Measurements from ENCODE around the gene ATP6V1C2.

The ATP6V1C2 gene

DNA sequence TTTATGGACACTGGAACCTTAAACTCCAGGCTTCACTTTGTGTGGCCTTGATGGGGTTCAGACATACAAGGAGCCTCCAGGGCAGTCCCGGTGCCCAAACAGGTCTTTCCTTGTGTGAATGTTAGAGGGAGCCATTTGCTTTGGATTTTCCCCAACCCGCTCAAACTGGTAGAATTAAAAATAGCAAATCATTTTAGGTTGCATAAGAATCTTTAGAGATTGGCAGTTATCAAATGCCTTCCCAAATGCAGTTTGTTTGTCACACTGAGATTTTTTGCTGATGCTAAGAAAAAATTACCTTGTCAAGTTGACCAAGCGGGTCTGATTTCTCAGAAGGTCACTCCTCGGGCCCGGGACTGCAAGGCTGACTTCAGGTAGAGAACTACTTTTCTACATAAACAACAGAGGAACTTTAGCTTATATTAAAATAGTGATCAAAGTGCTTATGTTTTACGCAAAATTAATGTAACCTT lies 36.4 kb downstream of the ATP6V1C2 start:
- TF ChIP-seq, protein P1, sequence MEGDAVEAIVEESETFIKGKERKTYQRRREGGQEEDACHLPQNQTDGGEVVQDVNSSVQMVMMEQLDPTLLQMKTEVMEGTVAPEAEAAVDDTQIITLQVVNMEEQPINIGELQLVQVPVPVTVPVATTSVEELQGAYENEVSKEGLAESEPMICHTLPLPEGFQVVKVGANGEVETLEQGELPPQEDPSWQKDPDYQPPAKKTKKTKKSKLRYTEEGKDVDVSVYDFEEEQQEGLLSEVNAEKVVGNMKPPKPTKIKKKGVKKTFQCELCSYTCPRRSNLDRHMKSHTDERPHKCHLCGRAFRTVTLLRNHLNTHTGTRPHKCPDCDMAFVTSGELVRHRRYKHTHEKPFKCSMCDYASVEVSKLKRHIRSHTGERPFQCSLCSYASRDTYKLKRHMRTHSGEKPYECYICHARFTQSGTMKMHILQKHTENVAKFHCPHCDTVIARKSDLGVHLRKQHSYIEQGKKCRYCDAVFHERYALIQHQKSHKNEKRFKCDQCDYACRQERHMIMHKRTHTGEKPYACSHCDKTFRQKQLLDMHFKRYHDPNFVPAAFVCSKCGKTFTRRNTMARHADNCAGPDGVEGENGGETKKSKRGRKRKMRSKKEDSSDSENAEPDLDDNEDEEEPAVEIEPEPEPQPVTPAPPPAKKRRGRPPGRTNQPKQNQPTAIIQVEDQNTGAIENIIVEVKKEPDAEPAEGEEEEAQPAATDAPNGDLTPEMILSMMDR (IDR thresholded peaks at IDR 0.05; ENCODE audit: extremely low read depth, insufficient read depth, missing control alignments), result no peak
- in situ Hi-C loops (cut with MboI; ENCODE audit: low pct_unique_long_range_greater_than_20kb, low sequenced_read_pairs, unreplicated experiment), result no loop called here
- no peak for DNase-seq (ENCODE audit: low spot score)

DNA sequence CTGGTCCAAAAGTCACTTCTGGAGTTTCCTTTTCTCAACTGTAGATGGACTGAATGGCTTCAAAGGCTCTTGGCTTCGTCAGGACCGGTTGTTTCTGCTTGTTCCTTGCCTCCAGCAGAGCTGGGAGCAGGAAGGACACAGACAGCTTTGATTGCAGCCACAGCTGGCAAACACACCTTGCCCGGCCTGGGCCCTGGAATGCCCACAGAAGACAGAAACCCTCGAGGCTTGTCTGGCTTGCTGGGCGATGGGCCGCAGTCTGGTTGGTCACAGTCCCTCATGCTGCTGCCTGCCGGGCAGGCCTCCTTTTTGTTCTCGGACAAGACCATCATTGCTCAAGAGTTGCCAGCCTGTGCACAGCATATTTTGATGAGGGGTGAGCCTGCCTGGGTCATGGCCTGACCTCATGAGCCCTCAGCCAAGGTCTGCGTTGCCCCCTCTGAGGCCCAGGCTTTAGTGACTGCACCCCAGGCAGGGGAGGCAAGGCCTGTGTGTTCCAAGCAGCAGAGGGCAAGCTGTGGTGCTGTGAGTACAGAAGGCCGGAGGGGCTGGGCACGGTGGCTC lies 37.8 kb downstream of the ATP6V1C2 start:
- DNase-seq (ENCODE audit: low spot score), result no peak
- in situ Hi-C loops (cut with MboI; ENCODE audit: low pct_unique_long_range_greater_than_20kb, low sequenced_read_pairs, unreplicated experiment), result no loop called here
- TF ChIP-seq, protein P1 (IDR thresholded peaks at IDR 0.05; ENCODE audit: extremely low read depth, insufficient read depth, missing control alignments), result no peak

- no peak for DNase-seq (ENCODE audit: low spot score)
- in situ Hi-C loops (cut with MboI; ENCODE audit: low pct_unique_long_range_greater_than_20kb, low sequenced_read_pairs, unreplicated experiment), result no loop called here
- TF ChIP-seq, protein P1 (IDR thresholded peaks at IDR 0.05; ENCODE audit: extremely low read depth, insufficient read depth, missing control alignments), result no peak
Measured at GRCh38 chr2:10760794-10761504, 39.5 kb downstream of the ATP6V1C2 start.

DNA sequence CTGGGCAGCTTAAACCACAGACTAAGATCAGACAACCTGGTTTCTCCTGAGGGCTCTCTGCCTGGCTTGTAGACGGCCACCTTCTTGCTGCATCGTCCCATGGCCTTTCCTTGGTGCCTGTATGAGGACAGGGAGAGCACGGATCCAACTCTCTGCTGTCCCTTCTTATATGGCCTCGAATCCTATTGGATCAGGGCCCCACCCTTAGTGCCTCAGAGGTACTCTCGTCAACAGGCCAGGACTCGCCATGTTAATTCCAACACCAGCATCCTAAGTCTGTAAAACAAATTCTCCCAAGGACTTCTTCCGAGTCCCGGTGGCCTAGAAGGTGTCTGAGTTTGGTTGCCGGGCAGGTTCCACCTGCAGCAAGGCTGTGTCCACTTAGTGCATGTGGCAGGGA lies 40.2 kb downstream of the ATP6V1C2 start:
- DNase-seq (ENCODE audit: low spot score), result no peak
- TF ChIP-seq, protein P1 (IDR thresholded peaks at IDR 0.05; ENCODE audit: extremely low read depth, insufficient read depth, missing control alignments), result no peak
- in situ Hi-C loops (cut with MboI; ENCODE audit: low pct_unique_long_range_greater_than_20kb, low sequenced_read_pairs, unreplicated experiment), result no loop called here

GRCh38 chr2:10762651-10763460 lies 41.4 kb downstream of the ATP6V1C2 start:
- DNase-seq (ENCODE audit: low spot score), result no peak
- TF ChIP-seq, protein P1 (IDR thresholded peaks at IDR 0.05; ENCODE audit: extremely low read depth, insufficient read depth, missing control alignments), result no peak
- in situ Hi-C loops (cut with MboI; ENCODE audit: low pct_unique_long_range_greater_than_20kb, low sequenced_read_pairs, unreplicated experiment), result no loop called here

DNA sequence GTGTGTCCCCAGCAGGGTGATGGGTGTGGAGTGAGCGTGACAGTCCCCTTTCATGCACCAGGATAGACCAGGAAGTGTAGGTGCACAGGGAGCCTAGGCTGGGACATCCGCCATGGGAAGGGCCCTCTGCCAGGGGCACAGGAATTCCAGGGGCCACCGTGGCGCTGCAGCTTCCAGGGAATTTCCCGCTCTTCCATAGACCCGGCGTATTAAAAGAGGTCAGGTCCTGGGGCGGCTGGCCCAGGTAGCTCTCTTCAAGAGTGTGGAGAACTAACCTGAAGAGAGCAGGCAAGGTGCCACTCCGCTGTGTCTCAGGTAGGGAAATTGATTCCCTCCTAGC lies 42.0 kb downstream of the ATP6V1C2 start:
- TF ChIP-seq, protein P1 (IDR thresholded peaks at IDR 0.05; ENCODE audit: extremely low read depth, insufficient read depth, missing control alignments), result no peak
- in situ Hi-C loops (cut with MboI; ENCODE audit: low pct_unique_long_range_greater_than_20kb, low sequenced_read_pairs, unreplicated experiment), result no loop called here
- DNase-seq (ENCODE audit: low spot score), result no peak
